MM.1S (cell line): ENCODE measurements around the gene ITIH3.

ENCODE experiments used
- DNase-seq: peaks from one replicate; pipeline ENCODE4 v3.0.0-alpha.2; 2015
- H2AFZ ChIP-seq: fragments of 300-600 bp; sonication (generic); 2 replicates; pipeline ENCODE4 v1.6.0; 2016; ENCODE audit warnings: antibody characterized with exemption, low read length
- H3F3A ChIP-seq: fragments of 300-600 bp; sonication (generic); 2 replicates; pipeline ENCODE4 v1.6.1; 2016; ENCODE audit warnings: mild to moderate bottlenecking, antibody characterized with exemption, low read length, moderate library complexity, mixed read lengths; ENCODE audit not compliant: insufficient read depth
- H3K27ac ChIP-seq: fragments of 300-600 bp; sonication (generic); 2 replicates; pipeline ENCODE4 v1.5.1; 2016; ENCODE audit warnings: mild to moderate bottlenecking, low read length
- H3K27me3 ChIP-seq: fragments of 300-600 bp; sonication (generic); replicated peaks from 2 replicates; pipeline ENCODE4 v1.6.0; 2016; ENCODE audit warnings: low read length; ENCODE audit not compliant: insufficient read depth
- H3K36me3 ChIP-seq: fragments of 300-600 bp; sonication (generic); replicated peaks from 2 replicates; pipeline ENCODE4 v1.6.1; 2016; ENCODE audit warnings: mild to moderate bottlenecking, low read length, mixed read lengths; ENCODE audit not compliant: insufficient read depth
- H3K4me1 ChIP-seq: fragments of 300-600 bp; sonication (generic); 2 replicates; pipeline ENCODE4 v1.6.1; 2016; ENCODE audit warnings: low read length, mixed read lengths
- H3K4me2 ChIP-seq: fragments of 300-600 bp; sonication (generic); 2 replicates; pipeline ENCODE4 v1.6.0; 2016; ENCODE audit warnings: low read depth, low read length
- H3K4me3 ChIP-seq: fragments of 300-600 bp; sonication (generic); 2 replicates; pipeline ENCODE4 v1.5.1; 2016; ENCODE audit warnings: low read length, mixed read lengths
- H3K79me2 ChIP-seq: fragments of 300-600 bp; sonication (generic); 2 replicates; pipeline ENCODE4 v1.6.1; 2016; ENCODE audit warnings: mixed run types, low read length, mixed read lengths
- H3K9ac ChIP-seq: fragments of 300-600 bp; sonication (generic); 2 replicates; pipeline ENCODE4 v1.6.1; 2016; ENCODE audit warnings: low read length, mixed read lengths
- H3K9me2 ChIP-seq: fragments of 300-600 bp; sonication (generic); replicated peaks from 2 replicates; pipeline ENCODE4 v1.6.1; 2016; ENCODE audit warnings: mild to moderate bottlenecking, low read length, mixed read lengths; ENCODE audit not compliant: insufficient read depth
- H3K9me3 ChIP-seq: fragments of 300-600 bp; sonication (generic); replicated peaks from 2 replicates; pipeline ENCODE4 v1.6.1; 2016; ENCODE audit warnings: mild to moderate bottlenecking, low read length, mixed read lengths; ENCODE audit not compliant: insufficient read depth
- H4K20me1 ChIP-seq: fragments of 300-600 bp; sonication (generic); 2 replicates; pipeline ENCODE4 v1.6.1; 2016; ENCODE audit warnings: mild to moderate bottlenecking, low read length, moderate library complexity, mixed read lengths; ENCODE audit not compliant: insufficient read depth
- CTCF ChIP-seq: fragments of 300-600 bp; sonication (generic); IDR thresholded peaks from 2 replicates; pipeline ENCODE4 v1.5.1; 2016; ENCODE audit warnings: antibody characterized with exemption, low read length, mixed read lengths
- EZH2 ChIP-seq: fragments of 300-600 bp; sonication (generic); optimal IDR thresholded peaks from 2 replicates; pipeline ENCODE3; 2017; ENCODE audit warnings: low read depth, mild to moderate bottlenecking, antibody characterized with exemption, low read length, mixed read lengths
- EZH2phosphoT487 ChIP-seq: fragments of 300-600 bp; sonication (generic); IDR thresholded peaks from 2 replicates; pipeline ENCODE4 v1.6.1; 2018; ENCODE audit warnings: antibody characterized with exemption, low read length

ITIH3 gene

GRCh38 chr3:52816199-52816598 is 21.6 kb downstream of the ITIH3 start:
- no peaks in the 10 kb centered on the region for H4K20me1 ChIP-seq
- H3K4me3 ChIP-seq: no peak overlapping the region
- H3K4me2 ChIP-seq: no peak overlapping the region
- H3K9me3 ChIP-seq: no peaks in the 10 kb centered on the region
- H3K27me3 ChIP-seq: no peaks in the 10 kb centered on the region
- no peak for DNase-seq
- no peak overlapping the region for H3K27ac ChIP-seq
- H3K79me2 ChIP-seq: no peaks in the 10 kb centered on the region
- H3K36me3 ChIP-seq: no peaks in the 10 kb centered on the region
- TF ChIP-seq CTCF (no peak), EZH2 (no peak), EZH2phosphoT487 (no peak)
- no peak overlapping the region for H2AFZ ChIP-seq
- no peaks in the 10 kb centered on the region for H3K4me1 ChIP-seq
- H3K9ac ChIP-seq: no peak overlapping the region
- no peaks in the 10 kb centered on the region for H3K9me2 ChIP-seq
- no peaks in the 10 kb centered on the region for H3F3A ChIP-seq

GRCh38 chr3:52816654-52817053 is 22.1 kb downstream of the ITIH3 start:
- Histone ChIP-seq H3K36me3 (no peaks in the 10 kb centered on the region), H3K4me3 (no peak overlapping the region), H3K4me2 (no peak overlapping the region), H3F3A (no peaks in the 10 kb centered on the region), H3K27ac (no peak overlapping the region), H3K9me2 (no peaks in the 10 kb centered on the region), H3K9ac (no peak overlapping the region), H3K4me1 (no peaks in the 10 kb centered on the region), H3K79me2 (no peaks in the 10 kb centered on the region), H3K27me3 (no peaks in the 10 kb centered on the region), H4K20me1 (no peaks in the 10 kb centered on the region), H2AFZ (no peak overlapping the region), H3K9me3 (no peaks in the 10 kb centered on the region)
- no peak for TF ChIP-seq CTCF
- TF ChIP-seq EZH2phosphoT487: no peak
- TF ChIP-seq EZH2: no peak
- no peak for DNase-seq

- no peak for TF ChIP-seq EZH2
- TF ChIP-seq CTCF: no peak
- no peak for TF ChIP-seq EZH2phosphoT487
Observed at GRCh38 chr3:52817221-52817620, 22.6 kb downstream of the ITIH3 start.

GRCh38 chr3:52817860-52818259 is 23.3 kb downstream of the ITIH3 start:
- no peaks in the 10 kb centered on the region for H3K79me2 ChIP-seq
- TF ChIP-seq EZH2 (no peak), CTCF (no peak), EZH2phosphoT487 (no peak)
- no peaks in the 10 kb centered on the region for H3F3A ChIP-seq
- no peak overlapping the region for H3K9ac ChIP-seq
- H3K9me2 ChIP-seq: no peaks in the 10 kb centered on the region
- no peaks in the 10 kb centered on the region for H3K36me3 ChIP-seq
- no peaks in the 10 kb centered on the region for H4K20me1 ChIP-seq
- no peaks in the 10 kb centered on the region for H3K9me3 ChIP-seq
- no peak overlapping the region for H3K27ac ChIP-seq
- no peak for DNase-seq
- H3K4me3 ChIP-seq: no peak overlapping the region
- no peaks in the 10 kb centered on the region for H3K27me3 ChIP-seq
- H2AFZ ChIP-seq: no peak overlapping the region
- H3K4me1 ChIP-seq: no peaks in the 10 kb centered on the region
- no peak overlapping the region for H3K4me2 ChIP-seq

More at GRCh38 chr3:52817221-52817620, 22.6 kb downstream of the ITIH3 start:
- no peaks in the 10 kb centered on the region for H3K79me2 ChIP-seq
- H3K36me3 ChIP-seq: no peaks in the 10 kb centered on the region
- H3K9me2 ChIP-seq: no peaks in the 10 kb centered on the region
- H3F3A ChIP-seq: no peaks in the 10 kb centered on the region
- no peak overlapping the region for H3K4me2 ChIP-seq
- H3K9ac ChIP-seq: no peak overlapping the region
- no peak overlapping the region for H3K4me3 ChIP-seq
- H2AFZ ChIP-seq: no peak overlapping the region
- H3K27me3 ChIP-seq: no peaks in the 10 kb centered on the region
- H3K27ac ChIP-seq: no peak overlapping the region
- H3K9me3 ChIP-seq: no peaks in the 10 kb centered on the region
- no peaks in the 10 kb centered on the region for H3K4me1 ChIP-seq
- no peak for DNase-seq
- H4K20me1 ChIP-seq: no peaks in the 10 kb centered on the region
